H9 (cell line): ENCODE results near the gene CEP162. TPM values are rescaled to one million over a fixed set of nuclear protein-coding genes. Genes with fewer than 3 reads are reported as not detected.
"Not testable (repeated sequence)": the region's sequence is repeated elsewhere in the genome, so short reads cannot be mapped to it uniquely, and the experiment has no call there.

ENCODE experiments used
- DNase-seq: peaks from one replicate; pipeline ENCODE4 v3.0.0-alpha.2; 2017
- H2AFZ ChIP-seq: one replicate; pipeline ENCODE4 v1.6.1; 2013; ENCODE audit warnings: mild to moderate bottlenecking, low read length, control low read depth, moderate library complexity
- H2AK5ac ChIP-seq: 2 replicates; pipeline ENCODE4 v1.6.1; 2013; ENCODE audit warnings: low read length, control low read depth, mixed read lengths; ENCODE audit not compliant: insufficient read length
- H2BK120ac ChIP-seq: one replicate; pipeline ENCODE4 v1.6.1; 2013; ENCODE audit warnings: low read depth, mild to moderate bottlenecking, low read length, control low read depth, inconsistent platforms; ENCODE audit not compliant: poor library complexity, severe bottlenecking
- H2BK12ac ChIP-seq: 2 replicates; pipeline ENCODE4 v1.6.1; 2013; ENCODE audit warnings: low read length, control low read depth, mixed read lengths, low read depth; ENCODE audit not compliant: insufficient read length
- H2BK15ac ChIP-seq: 2 replicates; pipeline ENCODE4 v1.6.1; 2013; ENCODE audit warnings: low read depth, low read length, control low read depth
- H2BK20ac ChIP-seq: one replicate; pipeline ENCODE4 v1.6.1; 2013; ENCODE audit warnings: low read depth, mild to moderate bottlenecking, low read length, control low read depth, inconsistent platforms; ENCODE audit not compliant: poor library complexity, severe bottlenecking
- H2BK5ac ChIP-seq: 2 replicates; pipeline ENCODE4 v1.6.1; 2013; ENCODE audit warnings: low read length, control low read depth, mixed read lengths; ENCODE audit not compliant: insufficient read length
- H3K14ac ChIP-seq: 2 replicates; pipeline ENCODE4 v1.6.1; 2013; ENCODE audit warnings: low read length, control low read depth; ENCODE audit not compliant: insufficient read depth
- H3K18ac ChIP-seq: 2 replicates; pipeline ENCODE4 v1.6.1; 2013; ENCODE audit warnings: low read depth, mild to moderate bottlenecking, mixed read lengths, low read length, control low read depth; ENCODE audit not compliant: insufficient read length
- H3K23ac ChIP-seq: 2 replicates; pipeline ENCODE4 v1.6.1; 2013; ENCODE audit warnings: low read length, control low read depth, mixed read lengths, low read depth; ENCODE audit not compliant: insufficient read length
- H3K23me2 ChIP-seq: 2 replicates; pipeline ENCODE4 v1.6.1; 2013; ENCODE audit warnings: low read depth, mild to moderate bottlenecking, mixed read lengths, low read length, control low read depth; ENCODE audit not compliant: insufficient read length, poor library complexity, severe bottlenecking
- H3K27ac ChIP-seq: 2 replicates; pipeline ENCODE4 v1.5.1; 2013; ENCODE audit warnings: low read length, control low read depth, mixed read lengths, low read depth; ENCODE audit not compliant: insufficient read length
- H3K27me3 ChIP-seq: 2 replicates; pipeline ENCODE4 v1.6.1; 2013; ENCODE audit warnings: low read length, control low read depth, inconsistent platforms; ENCODE audit not compliant: insufficient read depth
- H3K4ac ChIP-seq: 2 replicates; pipeline ENCODE4 v1.6.1; 2013; ENCODE audit warnings: low read depth, mild to moderate bottlenecking, control low read depth, inconsistent platforms, low read length, moderate library complexity
- H3K4me1 ChIP-seq: 2 replicates; pipeline ENCODE4 v1.6.1; 2013; ENCODE audit warnings: low read length, control low read depth, inconsistent platforms; ENCODE audit not compliant: insufficient read depth
- H3K4me2 ChIP-seq: 2 replicates; pipeline ENCODE4 v1.6.1; 2013; ENCODE audit warnings: low read length, control low read depth, mixed read lengths; ENCODE audit not compliant: insufficient read length, insufficient read depth
- H3K56ac ChIP-seq: 2 replicates; pipeline ENCODE4 v1.6.1; 2013; ENCODE audit warnings: low read depth, mild to moderate bottlenecking, mixed read lengths, low read length, control low read depth; ENCODE audit not compliant: insufficient read length
- H3K79me1 ChIP-seq: 2 replicates; pipeline ENCODE4 v1.6.1; 2013; ENCODE audit warnings: low read depth, mild to moderate bottlenecking, moderate library complexity, low read length, control low read depth, inconsistent platforms; ENCODE audit not compliant: insufficient read depth, poor library complexity, severe bottlenecking
- H3K79me2 ChIP-seq: 2 replicates; pipeline ENCODE4 v1.6.1; 2013; ENCODE audit warnings: low read length, control low read depth, inconsistent platforms; ENCODE audit not compliant: insufficient read depth
- H3K9ac ChIP-seq: 2 replicates; pipeline ENCODE4 v1.6.1; 2013; ENCODE audit warnings: low read length, control low read depth, mixed read lengths; ENCODE audit not compliant: insufficient read length; ENCODE audit errors: extremely low read depth
- H3K9me3 ChIP-seq: one replicate; pipeline ENCODE4 v1.6.1; 2013; ENCODE audit warnings: low read depth, low read length, inconsistent platforms; ENCODE audit not compliant: control insufficient read depth
- H3T11ph ChIP-seq: one replicate; pipeline ENCODE4 v1.6.1; 2013; ENCODE audit warnings: mild to moderate bottlenecking, low read length, control low read depth, inconsistent platforms
- H4K20me1 ChIP-seq: one replicate; pipeline ENCODE4 v1.6.1; 2013; ENCODE audit not compliant: control insufficient read depth, insufficient read length, insufficient read depth
- H4K5ac ChIP-seq: 2 replicates; pipeline ENCODE4 v1.6.1; 2013; ENCODE audit warnings: low read depth, mild to moderate bottlenecking, mixed read lengths, low read length, control low read depth; ENCODE audit not compliant: insufficient read length
- H4K8ac ChIP-seq: replicated peaks from 2 replicates; pipeline ENCODE4 v1.6.1; 2013; ENCODE audit warnings: low read length, control low read depth, mixed read lengths, low read depth; ENCODE audit not compliant: insufficient read length
- H4K91ac ChIP-seq: 2 replicates; pipeline ENCODE4 v1.6.1; 2013; ENCODE audit warnings: low read depth, mild to moderate bottlenecking, moderate library complexity, mixed read lengths, low read length, control low read depth; ENCODE audit not compliant: insufficient read length
- H3K27ac Mint-ChIP-seq, 3 experiments: 2 replicates in 2 of 3; 3 replicates in 1 of 3; pipeline ENCODE4 v1.8.0; 2020 to 2021; ENCODE audit warnings: mixed read lengths in 3 of 3, mild to moderate bottlenecking in 1 of 3, moderate library complexity in 1 of 3
- H3K27me3 Mint-ChIP-seq: 2 replicates; pipeline ENCODE4 v1.8.0; 2021; ENCODE audit warnings: low read depth, mild to moderate bottlenecking, moderate library complexity, mixed read lengths
- H3K36me3 Mint-ChIP-seq, 3 experiments: 2 replicates in 2 of 3; 3 replicates in 1 of 3; pipeline ENCODE4 v1.8.0; 2020 to 2021; ENCODE audit warnings: low read depth in 3 of 3, mixed read lengths in 3 of 3; ENCODE audit not compliant: insufficient read depth in 1 of 3
- H3K4me1 Mint-ChIP-seq, 2 experiments: 2 replicates each; pipeline ENCODE4 v1.8.0; 2020; ENCODE audit warnings: mixed read lengths in 2 of 2
- H3K4me3 Mint-ChIP-seq, 2 experiments: 2 replicates in 1 of 2; 3 replicates in 1 of 2; pipeline ENCODE4 v1.8.0; 2020 to 2021; ENCODE audit warnings: mild to moderate bottlenecking in 2 of 2, mixed read lengths in 2 of 2, moderate library complexity in 1 of 2
- H3K9me3 Mint-ChIP-seq, 2 experiments: 2 replicates in 1 of 2; 3 replicates in 1 of 2; pipeline ENCODE4 v1.8.0; 2020; ENCODE audit warnings: mild to moderate bottlenecking in 2 of 2, mixed read lengths in 2 of 2, moderate library complexity in 1 of 2
- WGBS: extraction: QIAGEN DNeasy Blood & Tissue Kit; methylation state at CpG from one replicate; pipeline ENCODE4 v1.1.7; 2013; ENCODE audit warnings: missing lambda C conversion rate, low lambda C conversion rate, mixed read lengths; ENCODE audit not compliant: insufficient read length; ENCODE audit errors: extremely low coverage; 5-methylcytosine and 5-hydroxymethylcytosine counted together
- total RNA-seq: library from RNA; stranded (reverse); gene quantifications from 2 replicates; pipeline ENCODE4 v1.2.1, GENCODE V29; 2021
- TF ChIP-seq, protein P1 (sequence below): fragments of 200-600 bp; sonication (generic); conservative IDR thresholded peaks from 3 replicates; pipeline ENCODE4 v1.8.0; 2021; ENCODE audit warnings: antibody characterized with exemption, mild to moderate bottlenecking

The CEP162 gene
- total RNA-seq, 1 experiment from 2014 or later = 11.5 TPM

GRCh38 chr6:84166395-84166794, 61.0 kb downstream of the CEP162 start:
- Histone ChIP-seq H2BK20ac (no peak overlapping the region), H2BK15ac (no peak overlapping the region), H2BK12ac (no peak overlapping the region), H3K79me1 (no peaks in the 10 kb centered on the region), H3K27me3 (no peaks in the 10 kb centered on the region), H3K18ac (no peak overlapping the region), H4K20me1 (no peaks in the 10 kb centered on the region), H3T11ph (no peak overlapping the region), H3K23ac (no peak overlapping the region), H2AK5ac (no peak overlapping the region), H3K56ac (no peak overlapping the region), H3K4me1 (no peaks in the 10 kb centered on the region), H3K23me2 (no peaks in the 10 kb centered on the region), H3K79me2 (no peaks in the 10 kb centered on the region), H4K5ac (no peak overlapping the region), H4K8ac (no peak overlapping the region), H2BK5ac (no peak overlapping the region), H3K27ac (no peak overlapping the region), H3K14ac (no peak overlapping the region), H3K9ac (no peak overlapping the region), H2AFZ (no peak overlapping the region), H4K91ac (no peak overlapping the region), H3K4ac (no peak overlapping the region), H3K9me3 (no peaks in the 10 kb centered on the region), H2BK120ac (no peak overlapping the region), H3K4me2 (no peak overlapping the region)
- Mint-ChIP-seq H3K4me1 (no peaks in the 10 kb centered on the region), H3K36me3 (peaks cover 1 to 11% (median 6%) of the 10 kb centered on the region in 3 experiments; a peak in 5 of 7 replicates), H3K27me3 (no peaks in the 10 kb centered on the region), H3K9me3 (no peaks in the 10 kb centered on the region), H3K27ac (no peak overlapping the region; a peak in 2 of 7 replicates), H3K4me3 (no peak overlapping the region)
- no peak for DNase-seq
- TF ChIP-seq, protein P1, sequence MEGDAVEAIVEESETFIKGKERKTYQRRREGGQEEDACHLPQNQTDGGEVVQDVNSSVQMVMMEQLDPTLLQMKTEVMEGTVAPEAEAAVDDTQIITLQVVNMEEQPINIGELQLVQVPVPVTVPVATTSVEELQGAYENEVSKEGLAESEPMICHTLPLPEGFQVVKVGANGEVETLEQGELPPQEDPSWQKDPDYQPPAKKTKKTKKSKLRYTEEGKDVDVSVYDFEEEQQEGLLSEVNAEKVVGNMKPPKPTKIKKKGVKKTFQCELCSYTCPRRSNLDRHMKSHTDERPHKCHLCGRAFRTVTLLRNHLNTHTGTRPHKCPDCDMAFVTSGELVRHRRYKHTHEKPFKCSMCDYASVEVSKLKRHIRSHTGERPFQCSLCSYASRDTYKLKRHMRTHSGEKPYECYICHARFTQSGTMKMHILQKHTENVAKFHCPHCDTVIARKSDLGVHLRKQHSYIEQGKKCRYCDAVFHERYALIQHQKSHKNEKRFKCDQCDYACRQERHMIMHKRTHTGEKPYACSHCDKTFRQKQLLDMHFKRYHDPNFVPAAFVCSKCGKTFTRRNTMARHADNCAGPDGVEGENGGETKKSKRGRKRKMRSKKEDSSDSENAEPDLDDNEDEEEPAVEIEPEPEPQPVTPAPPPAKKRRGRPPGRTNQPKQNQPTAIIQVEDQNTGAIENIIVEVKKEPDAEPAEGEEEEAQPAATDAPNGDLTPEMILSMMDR = no peak

DNA sequence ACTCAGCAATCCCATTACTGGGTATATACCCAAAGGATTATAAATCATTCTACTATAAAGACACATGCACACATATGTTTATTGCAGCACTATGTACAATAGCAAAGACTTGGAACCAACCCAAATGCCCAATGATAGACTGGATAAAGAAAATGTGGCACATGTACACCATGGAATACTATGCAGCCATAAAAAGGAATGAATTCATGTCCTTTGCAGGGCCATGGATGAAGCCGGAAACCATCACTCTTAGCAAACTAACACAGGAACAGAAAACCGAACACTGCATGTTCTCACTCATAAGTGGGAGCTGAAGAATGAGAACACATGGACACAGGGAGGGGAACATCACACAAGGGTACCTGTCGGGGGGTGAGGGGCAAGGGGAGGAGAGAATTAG, 63.1 kb downstream of the CEP162 start:
- not testable (repeated sequence) for DNase-seq, H3K9ac ChIP-seq, H4K91ac ChIP-seq, H3K4me2 ChIP-seq, H3K23ac ChIP-seq, H2BK120ac ChIP-seq, H3K9me3 Mint-ChIP-seq, H2BK12ac ChIP-seq, H3K36me3 Mint-ChIP-seq, H4K5ac ChIP-seq, H2BK20ac ChIP-seq, H3K9me3 ChIP-seq, H3K79me1 ChIP-seq, H3K27me3 ChIP-seq, H3K4me1 ChIP-seq, H3K4ac ChIP-seq, H3K56ac ChIP-seq, H3K23me2 ChIP-seq, H3T11ph ChIP-seq, H3K18ac ChIP-seq, H3K27ac ChIP-seq, H3K27ac Mint-ChIP-seq, H3K14ac ChIP-seq, H2AFZ ChIP-seq, H2BK15ac ChIP-seq, H4K8ac ChIP-seq, H3K4me3 Mint-ChIP-seq, H3K79me2 ChIP-seq, H2BK5ac ChIP-seq, H3K4me1 Mint-ChIP-seq, H4K20me1 ChIP-seq, H3K27me3 Mint-ChIP-seq, H2AK5ac ChIP-seq
- no CpG with 5 or more reads among the region's 3 CpGs for WGBS
